ENCODE data around the gene DRAXIN.

The DRAXIN gene

GRCh38 chr1:11774753-11775152, 83.2 kb downstream of the DRAXIN start:
- TF ChIP-seq CTCF (IDR thresholded peaks at IDR 0.05; ENCODE audit: low read depth, low read length): no peak
- DNase-seq (ENCODE audit: extremely low read depth, low read depth): no peak

Data from AG09319 (cell line).